AML-193 (cell line): ENCODE measurements around the gene IL17RE.
"Not testable (repeated sequence)": the region's sequence is repeated elsewhere in the genome, so short reads cannot be mapped to it uniquely, and the experiment has no call there.

ENCODE experiments used
- DNase-seq, 2 experiments: peaks; one replicate each; lab custom pipeline; 2025; lab: John Stamatoyannopoulos, UW

IL17RE gene

GRCh38 chr3:9934993-9935392, 32.3 kb downstream of the IL17RE start:
- no peak for DNase-seq

- DNase-seq, result no peak
Observed at GRCh38 chr3:9935966-9936510, 33.4 kb downstream of the IL17RE start.

GRCh38 chr3:9937486-9938238, 35.0 kb downstream of the IL17RE start:
- DNase-seq, result no peak

GRCh38 chr3:9938966-9939365, 36.3 kb downstream of the IL17RE start:
- no peak for DNase-seq

- DNase-seq, result not testable (repeated sequence)
Observed at GRCh38 chr3:9939906-9940305, 37.3 kb downstream of the IL17RE start.

- no peak for DNase-seq
Observed at GRCh38 chr3:9940746-9941145, 38.1 kb downstream of the IL17RE start.

- no peak for DNase-seq
Observed at GRCh38 chr3:9942164-9942563, 39.5 kb downstream of the IL17RE start.

GRCh38 chr3:9942934-9943690, 40.5 kb downstream of the IL17RE start:
- no peak for DNase-seq

- no peak for DNase-seq
Observed at GRCh38 chr3:9944271-9944670, 41.6 kb downstream of the IL17RE start.

GRCh38 chr3:9945358-9945757, 42.7 kb downstream of the IL17RE start:
- no peak for DNase-seq

- no peak for DNase-seq
Observed at GRCh38 chr3:9946112-9947024, 43.7 kb downstream of the IL17RE start.

- DNase-seq, result no peak
Observed at GRCh38 chr3:9947025-9947995, 44.7 kb downstream of the IL17RE start.

GRCh38 chr3:9948586-9948985, 45.9 kb downstream of the IL17RE start:
- no peak for DNase-seq

- DNase-seq, result no peak
Observed at GRCh38 chr3:9949115-9949514, 46.5 kb downstream of the IL17RE start.

GRCh38 chr3:9949626-9950025, 47.0 kb downstream of the IL17RE start:
- DNase-seq, result no peak

GRCh38 chr3:9951126-9951525, 48.5 kb downstream of the IL17RE start:
- DNase-seq, result no peak

- DNase-seq, result no peak
Observed at GRCh38 chr3:9951598-9951961, 48.9 kb downstream of the IL17RE start.

GRCh38 chr3:9951962-9952805, 49.5 kb downstream of the IL17RE start, which contains the start of gene PRRT3:
Gene PRRT3 (minus strand): TSS chr3:9952408. CDS start chr3:9950115, 2,293 bp downstream.
- DNase-seq, result peak; percentile 49

GRCh38 chr3:9955067-9955502, 52.4 kb downstream of the IL17RE start:
- no peak for DNase-seq
